NCI-H1436 treated with DMSO at 0.1 percent for 48 hours (cell line): ENCODE measurements around the gene MRPL20.
"Not testable (repeated sequence)": the region's sequence is repeated elsewhere in the genome, so short reads cannot be mapped to it uniquely, and the experiment has no call there.

Experiments
- DNase-seq: peaks from one replicate; lab custom pipeline; 2025; lab: John Stamatoyannopoulos, UW

Gene MRPL20

DNA sequence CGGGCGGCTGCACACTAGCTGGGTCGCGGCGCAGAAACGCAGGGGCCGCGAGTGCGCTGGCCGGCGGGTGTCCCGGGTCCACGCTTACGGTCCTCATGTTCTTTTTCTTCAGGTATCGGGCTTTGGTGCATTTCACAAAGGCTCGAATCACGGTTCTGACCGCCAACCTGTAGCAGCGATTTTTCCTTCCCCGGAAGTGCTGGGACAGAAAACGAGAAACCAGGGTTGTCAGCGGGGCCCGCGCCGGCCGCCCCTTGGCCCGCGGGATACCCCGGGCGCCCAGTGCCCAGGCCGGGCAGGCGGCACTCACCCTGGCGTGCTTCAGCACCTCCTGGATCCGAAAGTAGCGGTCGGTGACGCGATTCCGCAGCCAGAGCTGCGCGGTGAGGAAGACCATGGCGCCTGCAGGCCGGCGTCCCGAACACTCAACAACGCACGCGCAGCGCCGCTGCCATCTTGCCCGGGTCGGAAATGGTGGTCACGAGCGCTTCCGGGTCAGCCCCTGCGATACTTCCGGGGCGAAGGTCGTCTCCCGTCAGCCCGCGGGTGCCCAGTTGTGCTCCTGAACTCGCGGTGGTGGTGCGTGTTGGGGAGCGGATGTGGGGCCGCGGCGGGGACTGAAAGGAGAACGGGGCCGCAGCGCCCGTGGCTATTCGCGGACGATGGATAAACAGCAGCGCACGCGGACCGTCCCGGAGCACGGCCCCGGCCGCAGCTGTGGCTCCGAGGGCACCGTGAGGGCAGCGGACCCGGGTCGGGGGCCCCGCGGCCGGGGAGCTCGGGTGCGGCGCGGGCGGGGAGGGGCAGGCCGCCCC is at the start of gene MRPL20:
MRPL20 (minus strand) TSS at position 473 of the 815 bp plus-strand sequence; CDS start at position 397, 76 bp downstream.
- peak; percentile 43 for DNase-seq

DNA sequence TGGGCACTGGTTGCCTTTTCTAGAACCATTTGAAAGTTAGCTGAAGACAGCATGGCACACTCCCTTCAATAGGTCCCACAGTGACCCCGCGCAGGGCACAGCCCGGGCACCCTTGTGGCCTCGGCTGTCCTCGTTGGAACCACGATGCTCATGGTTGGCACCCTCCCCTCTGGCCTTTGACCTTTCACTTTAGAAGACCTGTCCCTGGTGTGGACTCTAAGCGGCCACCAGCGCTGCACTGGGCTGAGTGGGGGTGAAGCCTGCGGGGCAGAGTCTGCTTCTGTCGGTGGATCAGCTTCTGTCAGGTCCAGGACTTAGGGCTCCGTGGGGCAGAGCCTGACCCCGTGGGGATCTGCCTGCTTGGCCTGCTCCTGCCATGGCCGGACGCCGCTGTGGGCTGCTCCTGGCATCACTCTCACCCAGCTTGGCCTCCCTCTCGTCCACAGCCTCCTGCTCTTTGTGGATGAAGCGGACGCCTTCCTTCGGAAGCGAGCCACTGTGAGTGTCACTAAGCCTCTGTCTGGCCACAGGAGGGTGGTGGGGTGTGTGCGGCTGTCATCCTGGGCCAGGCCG is 49.7 kb upstream of the MRPL20 start:
- not testable (repeated sequence) for DNase-seq

DNA sequence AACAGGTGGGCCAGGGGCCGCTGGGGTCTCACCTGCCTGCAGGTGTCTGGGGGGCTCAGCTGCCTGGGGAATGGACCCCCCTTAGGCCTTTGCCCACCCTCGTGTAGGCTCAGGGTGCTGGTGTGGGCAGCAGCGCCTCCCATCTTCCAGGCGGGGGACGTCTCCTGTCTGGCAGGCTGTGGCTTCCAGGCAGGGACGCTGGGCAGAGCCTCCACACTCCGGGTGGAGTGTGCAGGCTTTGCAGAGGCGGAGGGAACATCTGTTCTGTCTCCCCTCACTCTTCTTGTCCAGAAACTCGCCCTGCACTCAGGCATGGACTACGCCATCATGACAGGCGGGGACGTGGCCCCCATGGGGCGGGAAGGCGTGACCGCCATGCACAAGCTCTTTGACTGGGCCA is 48.8 kb upstream of the MRPL20 start:
- DNase-seq, result not testable (repeated sequence)

DNA sequence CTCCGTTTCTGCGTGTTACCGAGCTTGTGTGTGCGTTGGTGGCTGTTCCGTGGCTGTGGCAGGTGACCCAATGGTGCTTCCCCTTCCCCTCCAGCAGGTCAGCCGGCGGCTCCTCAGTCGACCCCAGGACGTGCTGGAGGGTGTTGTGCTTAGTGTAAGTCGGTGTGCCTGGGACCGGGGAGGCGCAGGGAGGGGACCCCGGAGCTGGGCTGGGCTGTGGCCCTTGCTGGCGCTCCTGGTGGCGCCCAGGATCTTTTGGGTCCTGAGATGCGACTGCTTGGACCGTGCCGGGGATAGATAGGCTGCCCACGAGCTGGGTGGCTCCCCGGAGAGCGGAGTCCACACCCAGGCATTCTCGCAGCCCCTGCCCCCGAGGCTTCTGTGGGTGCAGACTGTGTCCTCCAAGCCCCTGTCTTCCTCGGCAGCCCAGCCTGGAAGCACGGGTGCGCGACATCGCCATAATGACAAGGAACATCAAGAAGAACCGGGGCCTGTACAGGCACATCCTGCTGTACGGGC is 48.3 kb upstream of the MRPL20 start:
- no peak for DNase-seq

DNA sequence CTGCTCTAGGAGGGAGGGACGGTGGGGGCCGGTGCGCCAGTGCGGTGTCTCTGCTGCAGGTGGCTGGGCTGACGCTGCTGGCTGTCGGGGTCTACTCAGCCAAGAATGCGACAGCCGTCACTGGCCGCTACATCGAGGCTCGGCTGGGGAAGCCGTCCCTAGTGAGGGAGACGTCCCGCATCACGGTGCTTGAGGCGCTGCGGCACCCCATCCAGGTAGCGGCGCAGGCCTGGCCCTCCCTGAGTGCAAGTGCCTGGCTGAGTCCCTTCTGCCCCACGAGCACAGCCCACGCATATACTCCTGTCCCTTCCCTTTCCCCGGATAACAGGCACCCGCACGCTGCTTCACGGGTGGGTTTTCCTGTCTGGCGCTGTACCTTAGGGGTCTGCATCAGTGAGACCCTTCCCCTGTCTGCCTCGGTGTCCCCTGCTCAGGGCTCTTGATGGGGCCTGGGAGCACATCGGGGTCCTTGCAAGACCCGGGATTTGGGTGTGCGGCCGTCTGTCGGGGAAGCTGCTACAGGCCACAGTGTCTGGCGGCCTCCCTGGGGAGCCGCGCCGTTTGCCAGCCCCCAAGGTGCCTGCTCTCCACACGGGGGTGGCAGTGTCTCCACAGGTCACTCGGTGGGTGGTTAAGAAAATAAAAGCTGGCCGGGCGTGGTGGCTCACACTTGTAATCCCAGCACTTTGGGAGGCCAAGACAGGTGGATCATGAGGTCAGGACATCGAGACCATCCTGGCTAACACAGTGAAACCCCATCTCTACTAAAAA is 47.4 kb upstream of the MRPL20 start:
- DNase-seq, result not testable (repeated sequence)

DNA sequence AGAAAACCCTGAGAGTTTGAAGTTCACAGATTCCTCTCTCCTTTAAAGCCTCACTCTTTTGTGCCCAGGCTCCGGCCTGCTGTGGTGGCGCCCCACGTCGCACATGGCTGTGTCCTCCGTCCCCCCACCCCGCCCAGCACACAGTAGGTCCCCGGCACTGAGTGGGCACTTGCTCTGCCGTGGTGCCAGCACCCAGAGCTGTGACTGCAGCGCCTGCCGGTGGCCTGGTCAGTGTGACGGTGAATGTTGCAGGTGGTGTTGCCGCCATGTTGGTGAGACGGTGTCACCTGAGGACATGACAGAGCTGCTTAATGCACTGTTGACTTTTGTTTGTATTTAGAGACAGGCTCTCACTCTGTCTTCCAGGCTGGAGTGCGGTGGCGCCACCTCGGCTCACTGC is 45.8 kb upstream of the MRPL20 start:
- DNase-seq, result no peak

DNA sequence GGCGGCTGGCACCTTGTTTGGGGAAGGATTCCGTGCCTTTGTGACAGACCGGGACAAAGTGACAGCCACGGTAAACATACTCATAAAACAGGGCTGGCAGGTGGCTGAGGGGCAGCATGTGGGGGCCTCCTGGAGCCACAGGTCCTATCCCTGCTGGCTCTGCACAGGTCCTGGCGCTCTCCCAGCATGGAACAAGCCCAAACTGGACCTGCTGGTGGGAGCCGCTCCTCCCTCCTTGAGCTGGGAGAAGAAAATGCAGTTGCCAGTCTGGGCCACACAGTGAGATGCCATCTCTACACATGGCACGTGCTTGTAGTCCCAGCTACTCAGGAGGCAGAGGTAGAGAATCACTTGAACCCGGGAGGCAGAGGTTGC is 45.3 kb upstream of the MRPL20 start:
- not testable (repeated sequence) for DNase-seq

DNA sequence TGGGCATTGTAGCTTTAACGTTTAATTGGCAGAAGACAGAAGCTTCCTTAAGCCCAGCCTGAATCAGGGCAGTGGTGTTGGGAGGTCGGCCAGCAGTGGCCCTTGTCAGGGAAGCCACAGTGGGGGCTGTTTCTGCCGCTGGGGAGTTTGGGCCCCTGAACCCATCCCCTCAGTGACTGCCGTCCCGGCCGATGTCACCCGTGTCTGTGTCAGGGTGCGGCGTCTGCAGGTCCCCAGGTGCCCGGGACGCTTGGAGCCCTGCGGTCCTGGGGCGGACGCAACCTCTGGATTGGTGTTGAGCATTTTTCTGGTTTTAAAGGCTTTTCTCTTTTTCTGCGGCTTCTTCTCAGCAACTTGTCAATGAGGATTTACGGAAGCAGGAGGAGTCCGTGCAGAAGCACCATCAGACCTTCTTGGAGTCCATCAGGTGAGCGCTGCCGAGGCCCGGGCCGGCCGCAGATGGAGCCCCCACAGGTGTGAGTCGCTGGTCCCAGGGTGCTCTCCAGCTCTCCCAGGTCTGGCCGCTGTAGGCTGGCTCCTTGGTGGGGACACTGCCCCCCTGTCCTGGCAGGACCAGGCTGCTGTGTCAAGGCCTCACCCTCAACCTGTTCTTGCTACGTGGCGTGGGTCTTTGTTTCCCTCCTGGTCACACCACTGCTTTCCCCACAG is 44.7 kb upstream of the MRPL20 start:
- no peak for DNase-seq

DNA sequence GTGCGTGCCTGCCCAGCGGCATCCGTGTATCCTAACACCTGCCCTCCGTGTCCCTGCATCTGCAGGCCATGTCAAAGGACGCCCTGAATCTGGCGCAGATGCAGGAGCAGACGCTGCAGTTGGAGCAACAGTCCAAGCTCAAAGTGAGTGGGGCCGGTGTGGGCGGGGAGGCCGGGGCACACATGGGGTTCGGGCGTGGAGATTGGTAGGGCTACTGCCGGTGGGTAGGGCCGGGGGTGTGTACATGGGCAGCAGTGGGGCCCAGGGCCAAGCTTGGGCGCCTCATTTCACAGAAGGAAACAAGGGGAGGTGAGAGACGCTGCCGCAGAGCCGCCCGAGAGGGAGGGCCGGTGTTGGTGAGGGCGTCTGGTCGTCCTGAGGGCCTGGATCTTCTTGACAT is 43.5 kb upstream of the MRPL20 start:
- not testable (repeated sequence) for DNase-seq

DNA sequence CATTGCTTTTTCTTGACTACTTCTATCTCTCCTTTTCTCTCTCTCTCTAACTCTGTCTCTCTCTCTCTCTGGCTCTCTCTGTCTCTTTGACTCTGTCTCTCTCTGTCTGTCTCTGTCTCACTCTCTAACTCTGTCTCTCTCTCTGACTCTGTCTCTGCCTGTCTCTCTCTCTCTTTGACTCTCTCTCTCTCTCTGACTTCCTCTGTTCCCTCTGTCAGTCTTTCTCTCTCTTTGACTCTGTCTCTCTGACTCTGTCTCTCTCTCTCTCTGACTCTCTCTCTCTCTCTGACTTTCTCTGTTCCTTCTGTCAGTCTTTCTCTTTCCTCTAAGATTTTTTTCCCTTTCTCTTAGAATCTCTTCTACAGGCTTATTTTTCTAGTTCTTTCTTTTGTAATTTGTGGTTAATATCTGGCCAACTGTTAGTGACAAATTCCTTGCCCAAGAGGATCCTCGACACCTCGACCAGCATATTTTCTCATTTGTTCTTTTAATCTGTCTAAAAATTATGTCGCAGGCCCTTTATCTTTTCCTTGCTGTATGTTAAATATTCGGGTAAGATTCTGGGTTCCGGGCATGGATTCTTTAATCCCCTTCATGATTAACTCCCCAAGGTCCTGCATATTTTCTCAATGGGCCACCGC is 42.1 kb upstream of the MRPL20 start, which contains the start of gene ATAD3C:
ATAD3C (plus strand) TSS at position 591 of the 641 bp plus-strand sequence. CDS start 995 bp downstream, outside the sequence.
- DNase-seq, result no peak

DNA sequence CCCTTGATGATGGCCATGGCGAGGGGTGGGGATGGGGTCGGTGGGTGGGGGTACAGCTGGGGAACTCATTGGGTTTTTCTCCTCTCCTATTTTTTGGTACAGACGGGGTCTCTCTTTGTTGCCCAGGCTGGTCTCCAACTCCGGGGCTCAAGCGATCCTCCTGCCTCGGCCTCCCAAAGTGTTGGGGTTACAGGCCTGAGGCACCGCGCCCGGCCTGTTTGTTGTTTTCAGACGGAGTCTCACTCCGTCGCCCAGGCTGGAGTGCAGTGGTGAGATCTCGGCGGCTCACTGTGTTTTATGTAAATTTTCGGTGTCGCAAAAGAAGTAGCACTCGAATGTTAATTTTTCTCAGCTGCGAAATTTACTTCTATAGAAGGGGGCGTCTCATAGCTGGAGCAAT is 39.5 kb upstream of the MRPL20 start:
- not testable (repeated sequence) for DNase-seq

DNA sequence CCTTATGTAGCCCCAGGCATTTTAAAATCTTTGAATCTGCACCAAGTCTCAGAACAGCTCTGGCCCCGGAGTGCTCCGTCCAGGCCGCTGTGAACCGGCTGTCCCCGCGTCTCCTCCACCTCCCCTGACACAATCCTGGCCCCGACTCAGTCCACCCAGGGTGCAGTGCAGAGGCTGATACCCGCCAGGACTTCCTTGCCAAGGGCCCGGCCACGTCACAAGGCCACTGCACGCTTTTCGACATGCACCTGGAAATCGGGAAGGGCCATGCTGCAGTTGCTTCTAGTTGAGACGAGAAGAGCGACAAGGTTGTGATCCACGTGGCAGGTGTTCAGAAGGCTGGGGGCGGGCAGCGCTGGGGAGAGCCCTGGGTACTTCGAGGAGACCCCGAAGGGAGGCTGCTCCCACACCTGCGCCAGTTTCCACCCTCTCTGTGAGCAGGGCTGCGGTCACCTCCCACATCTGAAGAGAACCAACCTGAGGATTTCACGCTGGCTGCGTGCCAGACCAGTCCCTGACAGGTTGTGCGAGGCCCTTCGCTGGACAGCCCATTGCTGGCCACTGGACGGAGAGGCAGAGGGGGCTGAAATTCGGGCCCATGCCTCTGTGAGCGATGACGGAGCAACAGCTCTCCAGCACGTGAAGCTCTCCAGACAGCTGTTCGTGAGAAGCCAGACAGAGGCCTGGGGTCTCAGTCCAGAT is 35.1 kb upstream of the MRPL20 start:
- DNase-seq, result no peak

DNA sequence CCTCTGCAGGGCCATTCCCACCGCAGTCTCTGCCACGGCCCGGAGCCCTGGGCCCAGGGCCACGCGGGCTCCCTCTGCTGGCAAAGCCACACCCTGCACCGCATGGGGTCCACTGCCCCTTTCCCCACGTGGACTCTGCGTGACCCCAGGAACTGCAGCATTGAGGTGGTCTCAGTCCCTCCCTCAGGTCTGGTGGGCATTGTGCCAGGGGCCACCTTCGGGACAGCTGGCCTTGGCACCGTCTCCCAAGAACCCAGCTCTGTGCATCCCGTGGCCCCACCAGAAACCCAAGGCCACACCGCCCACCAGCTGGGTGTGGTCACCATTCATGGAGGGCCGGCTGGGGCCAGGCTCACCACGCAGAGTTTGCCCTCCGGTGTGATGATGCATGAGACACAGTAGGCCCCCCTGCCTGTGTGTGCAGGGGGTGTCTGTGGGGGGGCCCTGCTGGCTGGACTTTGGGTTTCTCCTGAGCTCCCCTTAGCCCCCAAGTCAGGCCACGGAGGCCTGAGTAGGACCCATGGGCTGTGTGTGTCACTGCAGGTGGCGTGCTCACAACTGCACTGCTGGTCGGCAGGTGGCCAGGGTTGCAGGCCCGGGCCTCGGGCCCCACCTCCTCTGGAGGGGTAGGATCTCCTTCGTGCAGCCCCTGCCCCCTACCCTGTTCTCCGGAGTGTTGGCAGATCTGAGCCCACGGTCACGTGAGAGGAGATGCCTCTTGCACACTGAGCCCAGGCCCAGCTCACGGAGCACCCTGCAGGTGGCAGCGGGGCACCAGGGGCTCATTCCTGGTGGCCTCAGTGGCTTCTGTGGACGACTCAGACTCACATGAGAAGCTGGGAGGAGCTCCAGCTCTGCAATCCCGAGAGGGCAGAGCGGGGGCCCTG is 34.2 kb upstream of the MRPL20 start:
- no peak for DNase-seq

DNA sequence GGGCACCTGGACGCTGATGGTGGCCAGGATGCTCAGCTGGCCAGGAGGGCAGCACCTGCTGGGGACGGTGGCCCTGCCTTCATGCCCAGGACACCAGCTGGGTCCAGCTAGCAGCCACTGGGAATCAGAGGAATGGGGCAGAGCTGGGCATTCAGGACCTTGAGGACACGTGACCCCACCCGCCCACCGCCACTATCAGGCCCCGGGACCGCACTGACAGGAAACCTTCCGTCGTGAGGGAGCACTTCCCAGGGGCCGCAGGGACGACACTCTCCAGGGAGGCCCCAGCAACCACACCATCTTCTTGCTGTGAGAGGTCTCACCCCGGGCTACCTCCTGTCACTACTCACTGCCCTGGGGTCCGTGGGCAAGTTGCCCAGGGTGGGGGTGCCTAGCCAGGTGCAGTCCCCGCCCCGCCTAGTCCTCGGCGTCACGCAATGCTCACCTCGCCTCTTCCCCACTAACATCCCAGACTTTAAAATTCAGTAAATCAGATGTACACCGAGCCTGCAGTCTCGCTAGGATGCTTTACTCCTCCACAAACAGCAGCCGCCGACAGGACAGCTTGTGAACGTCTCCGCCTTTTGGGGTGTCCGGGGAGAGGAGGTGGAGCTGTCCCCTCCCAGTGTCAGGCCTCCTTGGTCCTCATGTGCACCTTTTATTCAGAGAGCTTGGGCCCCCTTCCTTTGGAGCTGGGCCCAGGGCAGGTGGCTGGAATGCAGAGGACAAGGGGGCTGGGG is 33.3 kb upstream of the MRPL20 start:
- DNase-seq, result no peak

DNA sequence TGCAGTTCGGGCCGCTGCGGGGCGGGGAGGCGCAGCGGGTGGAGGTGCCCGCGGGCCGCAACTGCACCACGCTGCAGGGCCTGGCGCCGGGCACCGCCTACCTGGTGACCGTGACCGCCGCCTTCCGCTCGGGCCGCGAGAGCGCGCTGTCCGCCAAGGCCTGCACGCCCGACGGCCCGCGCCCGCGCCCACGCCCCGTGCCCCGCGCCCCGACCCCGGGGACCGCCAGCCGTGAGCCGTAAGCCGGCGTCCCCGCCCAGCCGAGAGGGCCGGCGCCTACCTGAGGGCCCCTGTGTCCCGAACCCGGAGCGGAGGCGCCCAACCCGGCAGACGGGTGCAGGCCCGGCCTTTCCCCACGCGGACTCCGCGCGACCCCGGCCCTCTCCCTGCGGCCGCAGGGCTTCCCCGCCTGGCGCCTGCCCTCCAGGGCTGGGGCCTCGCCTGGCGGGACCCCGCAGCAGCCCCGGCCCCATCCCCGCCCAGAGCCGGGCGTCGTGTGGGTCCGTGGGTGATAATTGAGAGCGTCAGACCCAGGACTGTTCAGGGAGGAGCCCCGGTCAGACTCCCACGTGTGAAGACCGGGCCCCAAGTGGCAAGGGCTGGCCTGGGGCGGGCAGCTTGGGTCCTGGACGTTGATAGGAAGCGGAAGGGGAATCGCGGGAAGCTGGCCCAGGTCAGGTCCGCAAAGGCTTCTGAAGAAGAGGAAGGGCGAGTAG is 32.6 kb upstream of the MRPL20 start:
- DNase-seq, result no peak

DNA sequence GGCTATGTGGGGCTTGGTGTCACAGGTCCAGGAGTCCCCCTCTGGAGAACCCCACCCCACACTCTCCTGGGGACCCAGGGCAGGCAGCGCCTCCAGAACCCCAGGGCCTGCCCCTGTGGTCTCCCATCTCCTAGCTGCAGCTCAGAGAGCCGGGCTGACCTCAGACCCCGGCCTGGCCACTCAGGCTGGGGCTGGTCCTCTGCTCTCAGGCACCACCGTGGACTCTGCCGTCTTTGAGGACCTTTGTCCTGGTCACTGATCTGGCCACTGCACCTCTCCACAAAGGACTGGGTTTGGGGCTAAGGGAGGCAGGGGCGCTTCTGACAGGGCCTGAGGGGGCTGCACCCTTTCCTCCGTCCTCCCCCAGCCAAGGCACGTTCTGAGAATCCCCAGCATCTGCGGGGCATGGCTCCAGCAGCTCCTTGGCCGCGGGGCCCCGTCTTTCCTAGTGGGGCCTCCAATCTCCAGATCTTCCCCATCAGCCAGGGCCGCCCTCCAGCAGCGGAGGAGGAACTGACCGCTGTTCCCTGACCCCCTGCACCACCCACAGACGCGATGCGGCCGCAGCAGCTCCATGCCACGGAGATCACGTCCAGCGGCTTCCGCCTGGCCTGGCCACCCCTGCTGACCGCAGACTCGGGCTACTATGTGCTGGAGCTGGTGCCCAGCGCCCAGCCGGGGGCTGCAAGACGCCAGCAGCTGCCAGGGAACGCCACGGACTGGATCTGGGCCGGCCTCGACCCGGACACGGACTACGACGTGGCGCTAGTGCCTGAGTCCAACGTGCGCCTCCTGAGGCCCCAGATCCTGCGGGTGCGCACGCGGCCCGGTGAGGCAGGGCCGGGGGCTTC is 31.7 kb upstream of the MRPL20 start:
- no peak for DNase-seq

DNA sequence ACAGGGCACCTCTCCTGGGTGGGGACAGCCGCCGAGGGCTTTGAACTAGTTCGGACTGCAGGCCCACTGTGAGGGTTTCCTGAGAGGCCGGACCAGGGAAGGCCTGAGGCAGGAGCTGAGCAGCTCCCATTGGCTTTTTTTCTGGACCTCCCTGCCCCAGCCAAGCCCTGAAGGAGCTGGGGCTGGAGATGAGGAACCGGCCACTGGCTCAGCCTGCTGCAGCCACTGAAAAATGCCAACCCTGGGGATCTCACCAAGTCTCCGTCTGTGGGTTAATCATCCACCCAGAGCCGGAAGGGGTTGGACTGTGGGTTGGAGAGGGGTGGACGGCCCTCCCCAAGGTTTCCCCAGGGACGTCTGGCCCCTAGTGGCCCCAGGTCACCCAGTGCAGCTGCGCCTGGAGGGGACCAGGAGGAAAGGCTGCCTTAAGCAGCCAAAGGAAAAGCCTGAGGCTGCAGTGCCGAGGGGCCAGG is 30.8 kb upstream of the MRPL20 start:
- DNase-seq, result no peak
